ENCODE measurements around the gene DEDD. TPM values are rescaled to one million over a fixed set of nuclear protein-coding genes. Genes with fewer than 3 reads are reported as not detected.

Gene DEDD
- total and polyA plus RNA-seq, 2 of the 4 experiments (the other 2 are of a cell fraction), result 40.2 to 47.9 TPM

DNA sequence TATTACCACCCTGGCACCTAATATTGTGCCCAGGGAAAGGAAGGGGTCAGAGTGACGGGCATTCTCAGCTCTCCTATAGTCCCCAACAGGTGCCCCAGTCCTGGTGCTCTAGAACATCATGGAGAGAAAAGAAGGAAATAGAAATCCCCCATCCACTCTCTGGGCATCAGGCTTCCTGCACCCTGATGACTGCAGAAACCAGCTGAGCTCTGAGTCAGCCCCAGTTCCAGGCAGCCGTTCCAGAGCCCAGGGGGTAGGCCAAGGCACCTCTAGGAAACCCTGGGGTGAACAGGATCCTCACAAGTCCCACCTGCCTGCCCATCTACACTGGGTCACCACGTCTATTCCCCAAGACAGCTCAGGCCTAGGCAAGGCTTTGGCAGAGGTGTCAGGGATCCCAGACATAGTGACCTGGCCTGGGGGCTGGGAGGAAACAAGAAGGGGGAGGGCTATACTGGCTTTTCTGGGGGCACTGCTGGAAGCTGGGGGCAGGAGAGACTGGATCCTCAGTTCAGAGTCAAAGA lies 43.8 kb downstream of the DEDD start:
- in situ Hi-C loops (cut with MboI; ENCODE audit: low sequenced_read_pairs), result no loop called here
- Histone ChIP-seq H3K4me1 (ENCODE audit: control insufficient read depth, insufficient read depth, low read length) (peaks cover 25% of the 10 kb centered on the region), H3K18ac (ENCODE audit: low read depth, low read length) (0 out of 2 replicates have a peak overlapping the region, but pooled peaks have one; percentile 27), H4K8ac (ENCODE audit: low read depth in 2 of 2, low read length in 2 of 2) (no peak overlapping the region), H3K27ac (ENCODE audit: insufficient read depth, low read length) (no peak overlapping the region), H2AK5ac (ENCODE audit: low read depth, low read length) (0 out of 2 replicates have a peak overlapping the region, but pooled peaks have one; percentile 56), H2AFZ (replicated peaks; ENCODE audit: low read length, poor library complexity) (peak overlapping the region; percentile 16), H3K4ac (ENCODE audit: low read depth, low read length) (no peak overlapping the region; the same call in 1 of the 2 replicates), H3K9ac (ENCODE audit: low read depth, low read length) (no peak overlapping the region), H3K36me3 (ENCODE audit: control insufficient read depth, insufficient read depth, low read length) (no peaks in the 10 kb centered on the region), H2BK15ac (ENCODE audit: low read depth, low read length) (no peak overlapping the region), H3K14ac (replicated peaks; ENCODE audit: low read depth, low read length) (no peak overlapping the region; the same call in none of the 2 replicates), H3K4me2 (ENCODE audit: low read depth, low read length) (no peak overlapping the region), H2BK120ac (ENCODE audit: low read depth, low read length) (no peak overlapping the region; the same call in 1 of the 2 replicates), H3K79me1 (ENCODE audit: low read depth in 1 of 2, low read length in 2 of 2) (no peaks in the 10 kb centered on the region), H2BK20ac (ENCODE audit: low read depth, low read length) (no peak overlapping the region), H4K20me1 (ENCODE audit: insufficient read depth, low read length) (no peaks in the 10 kb centered on the region), H3K9me1 (ENCODE audit: insufficient read depth, low read length) (peaks cover 26% of the 10 kb centered on the region), H2BK5ac (ENCODE audit: low read depth, low read length, poor library complexity, severe bottlenecking) (peak overlapping the region; percentile 10), H3K56ac (ENCODE audit: extremely low read depth, insufficient read depth, low read length) (no peak overlapping the region), H3K23ac (ENCODE audit: low read depth, low read length) (no peak overlapping the region), H2AK9ac (replicated peaks; ENCODE audit: low read depth, low read length, poor library complexity) (peak overlapping the region; percentile 69), H3K4me3 (ENCODE audit: insufficient read depth, low read depth, low read length) (no peak overlapping the region), H4K5ac (ENCODE audit: low read depth, low read length) (peak overlapping the region; percentile 21; the same call in 1 of the 2 replicates), H4K91ac (ENCODE audit: insufficient read depth, low read depth, low read length) (no peak overlapping the region), H3K27me3 (ENCODE audit: control insufficient read depth, insufficient read depth, low read length) (no peaks in the 10 kb centered on the region), H3K9me3 (ENCODE audit: control insufficient read depth, insufficient read depth, low read length) (no peaks in the 10 kb centered on the region)
- peak; percentile 67 for ATAC-seq (ENCODE audit: low read depth)
- ChIA-PET CTCF (interaction anchor here (0.5 to 1.0 kb wide), 2 partner anchors 9 to 719 kb away, joined by 4 read pairs; no protein-coding TSS in a partner anchor), POLR2A (ENCODE audit: unreplicated experiment) (no interaction called here)
- no peak; the same call in 1 of the 2 replicates for TF ChIP-seq USF2 (IDR thresholded peaks at IDR 0.05; ENCODE audit: low read depth, low read length)
- TF ChIP-seq, protein P1, sequence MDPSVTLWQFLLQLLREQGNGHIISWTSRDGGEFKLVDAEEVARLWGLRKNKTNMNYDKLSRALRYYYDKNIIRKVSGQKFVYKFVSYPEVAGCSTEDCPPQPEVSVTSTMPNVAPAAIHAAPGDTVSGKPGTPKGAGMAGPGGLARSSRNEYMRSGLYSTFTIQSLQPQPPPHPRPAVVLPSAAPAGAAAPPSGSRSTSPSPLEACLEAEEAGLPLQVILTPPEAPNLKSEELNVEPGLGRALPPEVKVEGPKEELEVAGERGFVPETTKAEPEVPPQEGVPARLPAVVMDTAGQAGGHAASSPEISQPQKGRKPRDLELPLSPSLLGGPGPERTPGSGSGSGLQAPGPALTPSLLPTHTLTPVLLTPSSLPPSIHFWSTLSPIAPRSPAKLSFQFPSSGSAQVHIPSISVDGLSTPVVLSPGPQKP (IDR thresholded peaks at IDR 0.05; ENCODE audit: borderline replicate concordance, low read depth, low read length), result no peak
- no peak for TF ChIP-seq POLR2A (IDR thresholded peaks at IDR 0.05; ENCODE audit: low read depth, low read length)
- TF ChIP-seq CEBPB (IDR thresholded peaks at IDR 0.05; ENCODE audit: low read depth, low read length), result no peak
- TF ChIP-seq, protein P2, sequence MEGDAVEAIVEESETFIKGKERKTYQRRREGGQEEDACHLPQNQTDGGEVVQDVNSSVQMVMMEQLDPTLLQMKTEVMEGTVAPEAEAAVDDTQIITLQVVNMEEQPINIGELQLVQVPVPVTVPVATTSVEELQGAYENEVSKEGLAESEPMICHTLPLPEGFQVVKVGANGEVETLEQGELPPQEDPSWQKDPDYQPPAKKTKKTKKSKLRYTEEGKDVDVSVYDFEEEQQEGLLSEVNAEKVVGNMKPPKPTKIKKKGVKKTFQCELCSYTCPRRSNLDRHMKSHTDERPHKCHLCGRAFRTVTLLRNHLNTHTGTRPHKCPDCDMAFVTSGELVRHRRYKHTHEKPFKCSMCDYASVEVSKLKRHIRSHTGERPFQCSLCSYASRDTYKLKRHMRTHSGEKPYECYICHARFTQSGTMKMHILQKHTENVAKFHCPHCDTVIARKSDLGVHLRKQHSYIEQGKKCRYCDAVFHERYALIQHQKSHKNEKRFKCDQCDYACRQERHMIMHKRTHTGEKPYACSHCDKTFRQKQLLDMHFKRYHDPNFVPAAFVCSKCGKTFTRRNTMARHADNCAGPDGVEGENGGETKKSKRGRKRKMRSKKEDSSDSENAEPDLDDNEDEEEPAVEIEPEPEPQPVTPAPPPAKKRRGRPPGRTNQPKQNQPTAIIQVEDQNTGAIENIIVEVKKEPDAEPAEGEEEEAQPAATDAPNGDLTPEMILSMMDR (conservative IDR thresholded peaks at IDR 0.05; ENCODE audit: low read depth, low read length), result no peak
- no peak for TF ChIP-seq BHLHE40 (IDR thresholded peaks at IDR 0.05; ENCODE audit: low read depth, low read length)
- no peak for TF ChIP-seq CHD1 (IDR thresholded peaks at IDR 0.05; ENCODE audit: low read depth, low read length)
- no peak for TF ChIP-seq SMC3 (IDR thresholded peaks at IDR 0.05; ENCODE audit: low read depth, low read length)
- no peak for TF ChIP-seq MXI1 (IDR thresholded peaks at IDR 0.05; ENCODE audit: borderline replicate concordance, low read depth, low read length)
- no peak for TF ChIP-seq RCOR1 (IDR thresholded peaks at IDR 0.05; ENCODE audit: insufficient replicate concordance, low read length)
- no peak for TF ChIP-seq RAD21 (IDR thresholded peaks at IDR 0.05; ENCODE audit: low read length)
- no peak for TF ChIP-seq NFE2L2 (IDR thresholded peaks at IDR 0.05; ENCODE audit: low read depth, low read length)
- TF ChIP-seq FOS (IDR thresholded peaks at IDR 0.05; ENCODE audit: low read depth, low read length), result 0 out of 2 replicates have a peak, but pooled peaks have one; percentile 13
- TF ChIP-seq RFX5 (IDR thresholded peaks at IDR 0.05; ENCODE audit: low read depth, low read length), result no peak
- no peak for TF ChIP-seq MAFK (IDR thresholded peaks at IDR 0.05; ENCODE audit: low read depth, low read length)
- peak; percentile 27; the same call in 1 of the 2 replicates for TF ChIP-seq MAZ (IDR thresholded peaks at IDR 0.05; ENCODE audit: borderline replicate concordance, low read depth, low read length)
- WGBS, 2 experiments (ENCODE audit: extremely low coverage in 2 of 2, insufficient read length in 1 of 2), result no CpG with 5 or more reads among the region's 3 CpGs
- BruUV-seq (replicated peaks), result no TSS peak
- intact Hi-C loops (cut with micrococcal nuclease), result no loop called here
- peak; percentile 63 for DNase-seq
- dilution Hi-C loops (cut with HindIII; ENCODE audit: low sequenced_read_pairs, unreplicated experiment), result no loop called here
